HG02970 (cell line): ENCODE results near the gene NCMAP.

Experiments used
- ATAC-seq: cut with Tn5 transposase; IDR thresholded peaks from one replicate; pipeline ENCODE4 v1.9.1; 2021; ENCODE audit warnings: mild to moderate bottlenecking, moderate library complexity, moderate number of reproducible peaks; ENCODE audit not compliant: unreplicated experiment, low FRiP score

The NCMAP gene

DNA sequence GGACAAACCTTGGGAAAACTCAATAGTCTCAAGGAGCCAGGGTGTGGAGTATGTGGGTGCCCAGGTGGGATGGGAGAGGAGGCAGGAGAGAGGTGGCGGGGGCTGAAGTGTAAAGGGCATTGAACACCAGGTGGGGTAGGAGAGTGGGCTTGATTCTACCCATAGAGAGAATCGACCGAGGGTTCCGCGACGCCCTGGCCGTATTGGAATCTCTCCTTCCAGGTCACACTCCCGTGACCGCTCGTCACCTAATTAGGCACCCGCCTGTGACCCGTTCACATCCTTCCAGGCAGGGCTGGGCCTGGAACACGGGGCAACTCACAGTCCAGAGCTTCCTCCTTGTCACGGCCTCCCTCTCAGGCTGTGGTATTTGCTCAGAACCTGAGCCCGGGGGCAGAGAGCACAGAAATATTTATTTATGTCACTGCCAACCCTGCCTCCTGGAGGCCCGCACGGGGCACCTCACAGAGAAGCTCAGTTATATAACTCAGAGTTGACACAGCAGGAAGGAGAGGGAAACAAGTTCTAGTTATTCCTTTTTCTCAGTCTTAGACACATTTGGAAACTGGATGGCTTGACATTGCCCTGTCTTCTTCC, 12.0 kb downstream of the NCMAP start:
- ATAC-seq, result no peak

DNA sequence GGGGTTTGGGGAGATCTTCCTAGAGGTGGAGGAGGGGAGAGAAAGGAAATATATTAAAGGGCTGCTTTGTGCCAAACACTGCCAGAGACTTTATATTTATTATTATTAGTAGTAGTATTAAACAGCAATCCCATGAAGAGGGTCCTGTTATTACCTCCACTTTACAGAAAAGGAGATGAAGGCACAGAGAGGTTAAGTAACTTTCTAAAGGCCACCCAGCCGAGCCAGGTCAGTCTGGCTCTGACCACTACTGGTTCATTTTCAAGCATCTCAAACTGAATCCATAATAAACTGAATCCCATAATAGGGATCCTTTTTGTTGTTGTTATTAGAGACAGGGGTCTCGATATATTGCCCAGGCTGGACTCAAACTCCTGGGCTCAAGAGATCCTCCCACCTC, 12.6 kb downstream of the NCMAP start:
- no peak for ATAC-seq

DNA sequence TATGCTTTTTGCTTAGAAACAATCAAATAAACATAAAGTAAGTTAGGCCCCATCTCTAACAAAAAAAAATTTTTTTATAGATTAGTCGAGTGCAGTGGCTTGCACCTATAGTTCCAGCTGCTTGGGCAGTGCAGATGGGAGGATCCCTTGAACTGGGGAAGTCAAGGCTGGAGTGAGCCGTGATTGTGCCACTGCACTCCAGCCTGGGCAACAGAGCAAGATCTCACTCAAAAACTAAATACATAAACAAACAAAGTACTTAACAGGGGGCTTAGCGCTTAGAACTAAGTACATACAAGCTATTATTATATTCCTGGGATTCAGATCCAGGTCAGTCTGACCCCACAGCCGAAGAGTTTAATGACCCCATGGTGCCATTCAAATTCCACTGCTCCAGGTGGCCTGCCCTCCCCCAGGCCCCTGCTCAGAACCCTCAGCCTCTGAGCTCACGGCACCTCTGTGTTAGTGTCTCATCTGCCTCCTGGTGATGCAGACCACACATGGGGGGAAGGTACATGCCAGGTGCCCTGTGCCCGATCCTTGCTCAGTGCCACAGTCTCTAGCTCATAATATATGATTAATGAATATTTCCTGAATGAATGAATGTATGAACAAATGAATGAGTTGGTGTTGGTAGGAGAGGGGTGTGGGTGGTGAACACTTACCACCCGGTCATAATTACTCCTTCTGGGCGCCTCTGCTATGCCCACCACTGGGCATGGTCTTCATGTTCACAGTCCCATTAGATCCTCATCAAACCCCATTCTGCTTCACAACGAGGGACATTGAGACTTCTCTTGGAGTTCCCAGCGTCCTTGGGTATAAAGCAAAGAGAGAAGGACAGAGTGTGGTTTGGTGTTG, 14.6 kb downstream of the NCMAP start:
- no peak for ATAC-seq

DNA sequence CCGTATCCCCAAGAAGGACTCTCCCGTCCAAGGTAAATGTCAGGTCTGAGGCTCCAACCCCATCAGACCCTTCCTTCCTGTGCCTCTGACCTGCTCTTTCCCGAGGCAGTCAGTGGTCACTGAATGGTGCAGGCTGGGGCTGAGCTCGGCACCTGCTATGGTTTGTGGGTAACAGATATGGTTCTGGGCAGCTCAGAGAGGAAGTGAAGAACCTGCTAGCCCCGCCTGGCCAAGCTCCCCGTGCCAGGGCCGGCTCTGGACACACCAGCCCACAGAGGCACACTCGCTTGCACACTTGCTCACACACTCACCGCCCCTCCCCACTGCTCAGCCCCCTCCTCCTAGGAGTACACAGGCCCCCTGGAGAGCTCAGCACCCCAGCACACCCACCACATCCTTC, 16.4 kb downstream of the NCMAP start:
- no peak for ATAC-seq

DNA sequence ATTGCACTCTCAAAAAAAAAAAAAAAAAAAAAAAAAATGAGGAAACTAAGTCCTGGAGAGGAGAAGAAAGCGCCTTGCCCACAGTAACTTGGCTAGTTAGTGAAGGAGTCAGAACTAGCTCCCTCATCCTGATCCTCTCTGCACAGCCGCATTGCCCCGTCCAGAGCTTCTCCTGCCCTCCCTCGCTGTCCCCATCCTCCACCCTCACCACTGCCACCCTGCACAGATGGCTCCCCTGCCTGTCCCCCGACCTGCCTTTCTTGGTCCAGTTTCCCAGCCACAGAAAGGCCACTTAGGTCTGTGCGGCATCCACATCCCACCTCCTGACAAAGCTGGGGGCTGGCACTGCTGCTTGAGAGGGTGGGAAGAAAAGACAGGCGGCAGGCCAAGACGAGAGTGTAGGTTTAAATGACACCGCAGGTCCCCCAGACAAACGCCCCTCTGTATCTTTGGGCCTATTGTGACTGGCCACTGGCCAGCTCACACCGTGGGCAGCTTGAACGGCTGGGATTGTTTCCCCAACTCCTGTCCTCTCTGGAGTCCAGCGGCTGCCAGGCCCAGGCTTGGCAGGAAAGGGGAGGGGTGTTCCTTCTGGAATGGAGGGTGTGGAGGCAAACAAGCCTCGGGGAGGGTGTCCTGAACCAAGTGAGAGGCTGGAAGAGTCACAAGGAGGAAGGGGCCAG, 20.2 kb downstream of the NCMAP start:
- no peak for ATAC-seq

DNA sequence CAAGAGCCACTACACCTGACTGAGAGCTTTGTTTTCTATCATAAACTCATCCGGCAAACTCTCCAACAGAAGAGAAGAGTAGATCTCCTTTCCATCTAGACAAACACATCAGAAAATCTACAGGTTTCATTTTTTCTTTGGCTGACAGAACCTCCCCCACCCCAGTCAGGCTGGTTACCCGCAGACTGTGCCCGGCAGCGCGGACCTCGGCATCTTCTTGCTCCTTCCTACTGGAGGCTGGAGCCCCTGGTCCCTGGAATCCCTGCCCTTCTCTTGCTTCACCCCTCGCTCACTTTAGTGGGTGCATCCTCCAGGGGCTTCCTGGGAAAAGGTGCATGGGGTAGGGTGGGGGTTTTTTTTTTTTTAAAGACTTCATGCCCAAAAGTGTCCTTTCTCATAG, 23.0 kb downstream of the NCMAP start:
- ATAC-seq, result no peak

DNA sequence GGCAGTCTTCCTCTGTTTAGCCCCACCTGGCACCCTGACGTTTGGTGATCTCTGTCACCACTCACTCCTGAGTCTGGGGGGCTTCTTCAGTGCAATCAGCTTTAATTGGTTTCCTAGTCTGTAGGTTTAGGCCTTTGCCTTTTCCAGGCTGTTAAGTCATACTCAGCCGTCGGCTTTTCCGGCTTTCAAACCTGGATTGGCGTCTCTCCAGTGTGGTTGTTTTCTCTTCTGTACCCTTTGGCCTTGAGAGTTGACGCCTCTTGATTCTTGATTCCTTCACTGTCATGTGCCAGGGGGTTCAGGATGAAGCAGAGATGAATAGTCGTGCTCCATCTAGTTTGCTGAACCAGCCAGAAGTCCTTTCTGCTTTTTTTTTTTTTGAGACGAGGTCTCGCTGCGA, 24.9 kb downstream of the NCMAP start:
- no peak for ATAC-seq

DNA sequence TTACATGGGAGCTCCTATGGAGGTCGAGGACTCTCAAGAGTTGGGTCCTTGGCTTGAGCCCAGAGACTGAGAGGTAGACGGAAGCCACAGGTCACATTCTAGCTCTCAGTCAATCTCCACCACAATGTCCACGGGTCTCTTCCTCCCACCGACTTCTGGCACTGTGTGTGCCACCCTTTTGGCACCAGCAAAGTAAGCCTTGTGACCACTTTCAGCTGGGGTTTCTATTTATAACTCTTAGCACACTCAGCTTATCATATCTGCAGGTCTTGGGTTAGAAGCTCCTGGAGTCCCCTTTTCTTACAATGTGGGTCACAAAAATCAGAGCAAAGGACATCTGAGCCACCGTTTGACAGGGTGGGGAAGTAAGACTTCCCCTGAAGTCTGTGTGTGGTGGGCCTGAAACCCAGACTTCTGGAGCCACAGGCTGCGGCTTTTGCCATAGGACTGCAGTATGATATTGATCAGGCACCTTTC, 28.3 kb downstream of the NCMAP start:
- ATAC-seq, result no peak

DNA sequence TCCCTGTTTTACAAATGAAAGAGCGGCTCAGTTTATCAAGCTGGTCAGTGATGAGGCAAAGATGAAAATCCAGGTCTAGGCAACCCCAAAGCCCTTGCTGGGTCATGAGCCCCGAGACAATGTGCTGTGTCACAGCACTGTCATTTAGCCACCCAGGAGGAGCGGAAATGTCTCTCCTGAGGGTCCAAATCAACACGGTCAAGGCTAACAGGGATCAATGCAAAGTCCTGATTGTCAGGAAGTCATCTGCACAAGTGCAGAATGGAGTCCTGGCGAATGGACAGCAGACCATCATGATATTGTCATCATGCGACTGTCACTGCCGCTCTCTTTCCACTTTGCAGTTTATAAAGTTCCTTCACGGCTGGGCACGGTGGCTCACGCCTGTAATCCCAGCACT, 30.2 kb downstream of the NCMAP start:
- no peak for ATAC-seq

DNA sequence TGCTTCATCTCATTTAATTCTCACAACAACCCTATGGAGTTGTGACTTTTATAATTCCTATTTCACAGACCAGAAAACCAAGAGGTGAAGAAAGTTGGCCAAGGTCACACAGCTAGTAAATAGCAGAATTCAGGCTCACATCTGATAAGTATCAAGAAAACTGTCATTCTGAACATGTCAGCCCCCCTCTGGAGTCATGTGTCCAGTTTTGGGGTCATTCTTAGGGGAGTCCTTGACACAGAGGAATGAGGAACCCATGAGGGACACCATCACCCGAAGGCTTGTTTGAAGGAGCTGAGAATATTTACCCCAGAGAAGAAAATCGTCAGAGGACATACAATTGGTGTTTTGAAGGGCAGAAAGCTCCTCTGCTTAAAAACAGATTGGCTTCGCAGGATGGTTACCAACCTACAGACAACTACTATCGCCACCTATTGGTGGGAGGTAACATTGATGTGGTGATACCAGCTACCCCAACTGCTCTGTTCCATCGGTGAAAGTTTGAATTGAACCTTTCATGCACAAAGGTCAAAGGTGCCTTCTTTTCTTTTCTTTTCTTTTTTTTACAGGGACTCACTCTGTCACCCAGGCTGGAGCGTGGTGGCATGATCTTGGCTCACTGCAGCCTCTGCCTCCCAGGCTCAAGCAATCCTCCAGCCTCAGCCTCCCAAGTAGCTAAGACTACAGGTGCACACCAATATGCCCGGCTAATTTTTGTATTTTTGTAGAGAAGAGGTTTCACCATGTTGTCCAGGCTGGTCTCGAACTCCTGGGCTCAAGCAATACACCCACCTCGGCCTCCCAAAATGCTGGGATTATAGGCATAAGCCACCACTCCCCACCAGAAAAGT, 31.3 kb downstream of the NCMAP start:
- ATAC-seq, result no peak

DNA sequence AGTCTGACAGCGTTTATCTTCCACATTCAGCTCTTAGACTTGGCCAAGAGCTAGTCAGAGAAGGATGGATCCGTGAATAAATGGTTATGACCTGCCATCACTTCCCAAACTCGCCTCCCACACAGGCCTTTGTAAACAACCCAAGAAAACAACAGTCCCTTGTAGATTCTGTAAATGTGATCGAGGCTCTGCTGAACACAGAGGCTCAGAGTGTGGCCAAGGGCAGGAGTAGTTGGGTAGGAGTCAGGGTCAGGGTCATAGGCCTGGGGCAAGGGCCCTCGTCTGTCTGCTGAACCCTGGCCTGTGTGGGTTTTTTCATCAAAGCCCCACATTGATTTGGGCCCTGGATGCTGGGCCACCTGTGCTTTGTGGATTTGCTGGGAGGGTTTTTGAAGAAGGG, 32.7 kb downstream of the NCMAP start:
- no peak for ATAC-seq

DNA sequence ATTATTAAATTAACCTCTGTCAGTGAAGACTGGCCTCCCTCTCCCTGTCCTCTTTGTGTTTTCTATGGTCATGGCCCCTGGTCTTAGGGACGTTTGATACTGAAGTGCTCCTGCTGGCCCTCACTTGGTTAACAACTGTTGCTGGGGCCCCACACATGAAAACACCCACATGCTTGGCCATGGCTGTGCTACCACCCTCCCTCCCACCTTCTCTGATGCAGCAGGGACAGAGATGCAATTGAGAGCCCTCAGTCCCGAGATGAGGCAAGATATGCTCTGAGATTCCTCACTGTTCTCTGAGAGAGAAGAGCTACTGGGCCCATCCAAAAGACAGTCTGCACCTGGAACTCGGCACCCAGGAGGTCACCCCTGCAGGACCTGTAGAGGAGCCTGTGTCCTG, 33.3 kb downstream of the NCMAP start:
- ATAC-seq, result no peak

DNA sequence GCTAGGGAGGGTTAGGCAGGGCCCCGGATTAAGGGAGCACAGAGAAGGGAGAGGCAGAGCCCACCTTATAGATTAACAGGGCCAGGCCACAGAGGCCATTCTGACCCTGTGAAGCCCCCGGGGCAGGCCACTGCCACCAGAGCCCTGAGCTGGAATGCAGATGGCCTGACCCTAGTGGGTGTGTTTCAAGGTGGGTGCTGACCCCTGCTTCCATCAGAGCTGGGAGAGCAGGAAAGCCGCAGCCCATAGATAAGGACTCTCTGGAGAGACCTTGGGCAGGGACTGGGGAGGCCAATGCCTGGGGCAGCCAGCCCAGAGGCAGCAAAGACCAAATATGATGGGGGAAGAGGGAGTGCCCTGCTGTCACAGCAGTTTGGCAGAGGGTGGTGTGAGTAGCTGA, 35.9 kb downstream of the NCMAP start:
- ATAC-seq, result no peak

DNA sequence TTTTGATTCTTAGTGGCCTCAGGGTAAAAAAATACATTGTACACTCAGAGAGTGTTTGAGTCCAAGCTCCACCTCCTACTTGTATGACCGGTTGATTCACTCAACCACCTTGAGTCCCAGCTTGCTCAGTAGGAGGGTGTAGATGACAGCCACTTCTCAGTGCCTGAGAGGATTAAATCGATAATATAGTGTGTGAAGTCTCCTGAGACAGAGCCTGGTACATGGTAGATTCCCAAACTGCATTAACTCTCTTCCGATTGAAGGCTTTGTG, 38.4 kb downstream of the NCMAP start:
- no peak for ATAC-seq

DNA sequence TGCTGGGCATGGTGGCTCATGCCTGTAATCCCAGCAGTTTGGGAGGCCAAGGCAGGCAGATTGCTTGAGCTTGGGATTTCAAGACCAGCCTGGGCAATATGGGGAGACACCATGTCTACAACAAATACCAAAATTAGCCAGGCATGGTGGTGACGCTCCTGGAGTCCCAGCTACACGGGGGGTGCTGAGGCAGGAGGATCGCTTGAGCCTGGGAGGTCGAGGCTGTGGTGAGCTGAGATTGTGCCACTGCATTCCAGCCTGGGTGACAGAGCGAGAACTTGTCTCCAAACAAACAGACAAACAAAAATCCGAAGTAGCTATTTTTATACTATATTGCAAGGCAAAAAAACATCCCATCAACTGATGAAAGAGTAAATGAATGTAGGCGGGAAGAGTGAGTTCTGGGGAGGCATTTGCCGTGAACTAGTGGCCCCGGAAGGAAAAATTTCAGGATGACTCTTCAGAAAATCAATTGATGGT, 40.6 kb downstream of the NCMAP start:
- ATAC-seq, result no peak

DNA sequence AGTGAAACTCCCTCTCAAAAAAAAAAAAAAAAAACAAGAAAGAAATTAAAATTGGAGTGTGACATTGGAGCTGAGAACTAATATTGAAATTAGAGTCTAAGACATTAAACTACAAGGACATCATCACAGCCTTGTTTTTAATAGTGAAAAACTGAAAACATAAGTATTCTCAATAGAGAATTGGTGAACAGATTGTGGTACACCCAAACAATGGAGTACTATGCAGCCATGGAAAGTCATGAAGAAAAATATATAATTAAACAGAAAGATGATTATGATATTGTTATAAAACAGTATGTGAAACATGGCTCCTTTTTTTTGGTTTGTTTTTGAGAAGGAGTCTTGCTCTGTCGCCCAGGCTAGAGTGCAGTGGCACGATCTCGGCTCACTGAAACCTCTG, 43.4 kb downstream of the NCMAP start:
- ATAC-seq, result no peak

DNA sequence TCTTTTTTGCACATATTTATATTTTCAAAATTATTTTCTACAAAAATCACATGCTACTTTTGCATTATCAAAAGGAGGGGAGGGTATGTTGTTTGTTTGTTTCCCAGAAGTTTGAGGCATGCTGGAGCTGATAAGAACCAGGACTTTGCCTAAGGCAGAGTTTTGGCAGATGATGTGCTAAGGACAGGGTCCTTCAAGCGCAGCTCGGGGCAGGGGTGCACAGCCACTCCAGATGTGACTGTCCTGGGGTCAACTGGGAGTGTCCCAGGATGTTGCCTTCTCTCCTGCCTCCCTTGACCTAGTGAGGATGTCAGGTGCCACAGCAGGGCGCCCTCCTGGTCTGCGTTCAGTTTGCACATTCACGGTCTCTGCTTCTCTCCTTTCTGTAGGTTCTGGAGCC, 44.7 kb downstream of the NCMAP start:
- ATAC-seq, result no peak

DNA sequence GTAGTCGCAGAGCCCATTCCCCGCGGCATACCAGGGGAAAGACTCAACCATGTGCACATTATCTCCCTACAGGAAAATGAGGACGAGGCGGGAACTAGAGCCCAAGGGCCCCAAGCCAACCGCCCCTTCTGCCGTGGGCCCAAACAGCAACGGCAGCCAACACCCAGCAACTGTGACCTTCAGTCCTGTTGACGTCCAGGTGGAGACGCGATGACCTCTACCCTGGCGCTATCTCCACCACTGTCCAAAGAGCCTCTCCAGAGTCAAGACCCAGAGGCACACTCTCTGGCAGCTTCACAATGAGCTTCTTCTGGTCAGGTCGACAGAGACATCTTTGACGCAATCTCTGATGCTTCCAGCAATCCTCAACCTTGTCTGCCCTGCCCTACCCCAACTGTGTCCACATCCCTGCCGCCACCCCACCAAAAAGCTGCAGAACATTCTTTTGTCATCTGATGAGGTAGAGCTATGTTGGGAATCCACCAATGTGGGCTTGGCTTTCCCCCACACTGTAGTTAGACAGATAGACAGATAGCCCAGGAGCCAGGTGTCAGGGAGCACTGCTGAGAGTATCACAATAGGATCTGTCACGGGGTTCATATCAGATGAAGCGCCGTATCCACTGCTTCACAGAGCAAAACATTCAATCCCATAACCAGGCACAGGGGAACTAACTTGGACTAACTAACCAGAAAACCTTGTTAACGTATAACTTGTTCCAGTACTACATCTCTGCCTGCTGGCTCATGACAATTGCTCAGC, 49.8 kb downstream of the NCMAP start:
- no peak for ATAC-seq

DNA sequence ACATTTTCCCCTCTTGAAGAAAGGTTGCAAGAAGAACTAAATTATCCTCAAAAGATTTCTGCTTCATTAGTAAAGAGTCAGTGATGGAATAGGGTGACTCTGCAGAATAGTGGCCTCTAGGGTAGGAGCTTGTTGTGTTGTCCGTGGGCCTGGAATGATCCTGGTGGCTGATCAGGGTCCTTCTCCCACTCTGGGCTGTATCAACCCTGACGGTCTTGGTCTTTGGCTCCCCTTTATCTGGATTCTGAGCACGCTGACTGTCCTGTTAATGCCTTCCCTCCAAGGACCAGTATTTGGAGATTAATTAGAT, 50.4 kb downstream of the NCMAP start:
- ATAC-seq, result no peak

DNA sequence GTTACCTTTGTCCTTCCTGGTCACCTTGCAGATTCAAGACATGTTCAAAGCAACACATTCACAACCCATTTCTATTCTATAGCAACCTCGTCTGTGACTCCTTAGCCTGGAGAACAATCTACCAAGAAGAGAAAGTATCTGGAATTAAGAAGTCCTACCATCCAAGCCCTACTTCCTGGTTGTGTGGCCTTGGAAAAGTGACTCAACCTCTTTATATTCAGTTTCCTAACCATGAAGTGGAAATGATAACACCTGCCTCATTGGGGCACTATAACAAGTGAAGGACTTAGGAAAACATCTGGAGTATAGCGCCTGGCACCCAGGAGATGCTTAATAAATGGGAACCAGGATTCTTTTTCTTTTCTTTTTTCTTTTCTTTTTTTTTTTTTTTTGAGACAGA, 50.7 kb downstream of the NCMAP start:
- no peak for ATAC-seq
